Immature natural killer cell (primary cell): ENCODE measurements around the gene DCUN1D4. TPM values are rescaled to one million over a fixed set of nuclear protein-coding genes. Genes with fewer than 3 reads are reported as not detected.
"Not testable (repeated sequence)": the region's sequence is repeated elsewhere in the genome, so short reads cannot be mapped to it uniquely, and the experiment has no call there.

Source experiments
- DNase-seq, 3 donors: peaks; one replicate each; pipeline ENCODE4 v3.0.0; 2022; ENCODE audit warnings: mixed read lengths in 1 of 3
- H3K27ac Mint-ChIP-seq, 6 donors: one replicate each; pipeline ENCODE4 v1.8.0; 2020; ENCODE audit warnings: mixed read lengths in 6 of 6, mild to moderate bottlenecking in 5 of 6, inconsistent platforms in 4 of 6, moderate library complexity in 3 of 6
- H3K27me3 Mint-ChIP-seq, 3 donors: one replicate each; pipeline ENCODE4 v1.8.0; 2020 to 2021; ENCODE audit warnings: low read depth in 3 of 3, mild to moderate bottlenecking in 3 of 3, mixed read lengths in 3 of 3, moderate library complexity in 3 of 3, inconsistent platforms in 1 of 3
- H3K36me3 Mint-ChIP-seq, 3 donors: one replicate each; pipeline ENCODE4 v1.8.0; 2020; ENCODE audit warnings: mixed read lengths in 3 of 3, inconsistent platforms in 2 of 3, mild to moderate bottlenecking in 2 of 3
- H3K4me1 Mint-ChIP-seq, 2 donors: one replicate each; pipeline ENCODE4 v1.8.0; 2020; ENCODE audit warnings: inconsistent platforms in 2 of 2, mild to moderate bottlenecking in 2 of 2, mixed read lengths in 2 of 2, moderate library complexity in 1 of 2
- H3K4me3 Mint-ChIP-seq, 5 donors: one replicate each; pipeline ENCODE4 v1.8.0; 2020; ENCODE audit warnings: mild to moderate bottlenecking in 5 of 5, mixed read lengths in 5 of 5, inconsistent platforms in 3 of 5, moderate library complexity in 3 of 5
- H3K9me3 Mint-ChIP-seq, 6 donors: one replicate each; pipeline ENCODE4 v1.8.0; 2020; ENCODE audit warnings: mild to moderate bottlenecking in 6 of 6, mixed read lengths in 6 of 6, inconsistent platforms in 4 of 6, moderate library complexity in 3 of 6
- polyA plus RNA-seq, 3 donors: library from polyadenylated mRNA; unstranded; fragments of 300-500 nt; fragmentation: Illumina TruSeq; gene quantifications; one replicate each; pipeline ENCODE4 v1.2.3, GENCODE V29; 2021

The DCUN1D4 gene
- polyA plus RNA-seq, 3 donors from 2014 or later: 3.9 to 7.5 (median 6.7) TPM

DNA sequence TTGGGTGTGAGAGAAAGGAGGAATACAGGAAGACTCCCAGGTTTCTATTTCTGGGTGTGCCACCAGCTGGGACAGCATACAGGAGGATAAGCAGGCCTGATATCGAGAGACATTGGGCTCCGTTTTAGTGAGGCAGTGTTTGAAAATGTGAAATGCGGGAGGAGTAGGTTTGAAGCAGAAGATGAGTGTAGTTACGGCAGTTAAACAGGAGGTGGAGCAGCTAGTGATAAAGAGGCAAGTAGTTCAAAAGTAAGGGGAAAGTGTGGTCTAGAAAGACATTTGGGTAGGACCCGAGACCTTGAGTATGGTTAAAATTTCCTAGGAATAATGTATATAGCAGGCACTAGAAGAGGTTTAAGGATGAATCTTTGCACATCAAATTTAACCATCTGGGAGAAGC lies 42.4 kb downstream of the DCUN1D4 start:
- Mint-ChIP-seq H3K36me3 (peaks cover 33 to 50% (median 38%) of the 10 kb centered on the region in 3 donors), H3K4me3 (no peak overlapping the region)

DNA sequence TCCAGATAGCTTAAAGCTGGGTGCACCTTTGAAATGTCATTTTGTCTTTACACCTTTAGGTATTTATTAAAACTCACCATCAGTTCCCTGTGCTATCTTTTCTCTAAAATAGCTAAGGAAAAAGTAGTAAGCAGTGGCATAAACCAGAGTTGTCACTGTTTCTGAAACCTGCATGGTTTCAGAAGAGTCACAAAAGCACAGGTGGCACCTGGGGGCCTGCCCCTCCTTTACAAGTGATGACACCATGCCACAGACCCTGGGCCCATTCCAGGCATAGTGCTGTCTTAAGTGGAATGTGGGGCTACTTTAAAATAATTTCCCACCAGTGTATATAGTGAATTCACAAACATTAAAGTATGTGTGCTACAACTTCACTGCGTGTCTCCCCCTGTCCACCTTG lies 47.8 kb downstream of the DCUN1D4 start:
- Mint-ChIP-seq H3K27me3 (no peaks in the 10 kb centered on the region), H3K27ac (no peak overlapping the region), H3K4me3 (no peak overlapping the region), H3K4me1 (peaks cover 0 to 10% of the 10 kb centered on the region in 2 donors), H3K36me3 (peaks cover 23 to 49% (median 32%) of the 10 kb centered on the region in 3 donors), H3K9me3 (no peaks in the 10 kb centered on the region)
- DNase-seq: no peak

More for the DNA sequence above, 42.4 kb downstream of the DCUN1D4 start:
- H3K27ac Mint-ChIP-seq: peak overlapping the region in 2 of 6 donors; percentile 3 to 5
- peaks cover 7 to 12% of the 10 kb centered on the region in 2 donors for H3K4me1 Mint-ChIP-seq
- no peak for DNase-seq
- peaks cover 0 to 2% (median 0%) of the 10 kb centered on the region in 3 donors for H3K27me3 Mint-ChIP-seq
- H3K9me3 Mint-ChIP-seq: no peaks in the 10 kb centered on the region

DNA sequence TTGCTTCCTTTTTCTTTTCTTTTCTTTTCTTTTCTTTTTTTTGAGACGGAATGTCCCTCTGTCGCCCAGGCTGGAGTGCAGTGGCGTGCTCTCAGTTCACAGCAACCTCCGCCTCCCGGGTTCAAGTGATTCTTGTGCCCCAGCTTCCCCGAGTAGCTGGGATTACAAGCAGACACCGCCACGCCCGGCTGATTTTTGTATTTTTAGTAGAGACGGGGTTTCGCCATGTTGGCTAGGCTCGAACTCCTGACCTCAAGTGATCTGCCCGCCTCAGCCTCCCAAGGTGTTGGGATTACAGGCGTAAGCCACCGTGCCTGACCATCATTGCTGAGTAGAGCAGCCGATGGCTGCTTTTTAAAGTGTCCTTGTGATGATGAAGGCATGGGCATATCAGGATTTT lies 50.4 kb downstream of the DCUN1D4 start:
- not testable (repeated sequence) for H3K27ac Mint-ChIP-seq, H3K4me3 Mint-ChIP-seq, H3K27me3 Mint-ChIP-seq, H3K9me3 Mint-ChIP-seq, DNase-seq
- peaks cover 11 to 32% (median 17%) of the 10 kb centered on the region in 3 donors for H3K36me3 Mint-ChIP-seq
- peaks cover 0 to 15% of the 10 kb centered on the region in 2 donors for H3K4me1 Mint-ChIP-seq

DNA sequence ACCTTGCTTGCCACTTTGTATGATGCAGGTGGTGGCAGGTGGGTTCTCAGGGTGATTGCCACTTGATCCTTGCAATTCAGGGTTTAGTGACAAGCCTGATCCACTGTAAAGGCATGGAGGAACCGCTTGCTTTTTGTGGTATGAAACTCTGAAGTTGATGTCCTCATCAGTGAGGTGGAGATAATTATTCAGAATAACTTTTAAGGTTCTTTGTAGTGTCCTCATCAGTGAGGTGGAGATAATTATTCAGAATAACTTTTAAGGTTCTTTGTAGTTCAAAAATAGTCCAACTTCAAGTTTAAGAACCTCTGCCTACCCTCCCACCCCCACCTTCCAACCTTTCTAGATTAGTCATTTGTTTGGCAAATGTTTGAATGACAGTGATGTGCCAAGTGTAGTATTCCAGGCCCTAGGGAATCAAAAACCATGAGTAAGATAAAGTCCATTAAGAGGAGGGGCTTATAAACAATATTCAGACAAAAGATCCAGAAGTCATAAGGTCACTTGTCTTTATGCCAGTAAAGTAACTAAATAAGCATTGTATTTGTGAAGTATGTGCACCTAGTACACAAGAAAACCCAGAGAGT lies 51.2 kb downstream of the DCUN1D4 start:
- Mint-ChIP-seq H3K4me3 (no peak overlapping the region), H3K4me1 (peaks cover 0 to 15% of the 10 kb centered on the region in 2 donors), H3K36me3 (peaks cover 11 to 37% (median 17%) of the 10 kb centered on the region in 3 donors), H3K9me3 (no peaks in the 10 kb centered on the region), H3K27ac (peak overlapping the region in 1 of 6 donors; percentile 43), H3K27me3 (peaks cover 0 to 7% (median 1%) of the 10 kb centered on the region in 3 donors)
- no peak for DNase-seq

DNA sequence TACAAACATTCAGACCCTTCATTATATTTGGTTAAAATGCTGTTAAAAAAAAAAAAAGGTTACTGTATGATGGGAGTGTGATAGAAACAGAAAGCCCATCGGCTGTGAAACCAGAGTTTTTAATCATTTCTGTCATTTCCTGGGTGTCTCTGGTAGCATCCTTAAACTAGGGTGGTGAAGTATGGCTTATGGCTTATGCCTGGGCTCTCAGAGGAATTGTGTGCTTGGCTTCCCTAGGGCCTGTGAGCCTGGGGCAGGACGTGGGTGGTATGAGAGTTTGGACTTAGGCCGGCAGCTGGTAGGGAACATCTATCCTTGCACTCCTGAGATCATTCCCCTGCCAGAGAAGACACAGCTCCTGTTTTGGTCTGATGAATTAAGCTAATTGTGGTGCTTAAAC lies 52.2 kb downstream of the DCUN1D4 start:
- peaks cover 8 to 34% (median 15%) of the 10 kb centered on the region in 3 donors for H3K36me3 Mint-ChIP-seq
- peaks cover 0 to 15% of the 10 kb centered on the region in 2 donors for H3K4me1 Mint-ChIP-seq
- no peak for DNase-seq
- H3K4me3 Mint-ChIP-seq: no peak overlapping the region
- no peaks in the 10 kb centered on the region for H3K9me3 Mint-ChIP-seq
- peaks cover 0 to 7% (median 1%) of the 10 kb centered on the region in 3 donors for H3K27me3 Mint-ChIP-seq
- peak overlapping the region in 3 of 6 donors; percentile 31 to 57 (median 42) for H3K27ac Mint-ChIP-seq

DNA sequence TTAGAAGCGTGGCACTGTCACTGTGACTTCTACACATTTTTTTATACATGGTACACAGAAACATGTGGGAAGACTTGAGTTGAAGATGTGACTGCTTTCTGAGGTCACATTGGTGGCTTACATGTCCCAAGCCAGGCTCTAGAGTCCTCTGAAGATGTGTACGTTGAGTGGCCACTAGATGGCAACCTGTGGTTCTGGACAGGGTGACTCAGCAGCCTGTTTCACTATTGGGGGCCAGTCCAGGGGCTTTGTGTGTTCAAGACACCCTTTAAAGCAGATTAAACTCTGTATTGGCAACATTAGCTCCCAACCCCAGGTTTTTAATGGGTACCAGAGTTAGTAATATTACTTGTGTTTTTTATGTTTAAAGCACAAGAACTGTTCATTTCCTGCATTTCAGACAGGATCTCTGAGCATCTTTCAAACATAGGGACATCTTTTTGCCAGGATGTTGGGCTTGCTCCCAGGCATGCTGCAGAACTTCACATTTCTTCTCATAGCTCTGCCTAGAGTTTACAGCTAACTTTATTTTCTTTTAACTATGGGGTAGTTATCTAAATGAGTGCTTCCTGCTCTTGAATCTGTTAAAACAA lies 53.0 kb downstream of the DCUN1D4 start:
- Mint-ChIP-seq H3K27me3 (peaks cover 0 to 7% (median 1%) of the 10 kb centered on the region in 3 donors), H3K9me3 (no peaks in the 10 kb centered on the region), H3K4me1 (peaks cover 0 to 15% of the 10 kb centered on the region in 2 donors), H3K36me3 (peaks cover 9 to 30% (median 13%) of the 10 kb centered on the region in 3 donors), H3K4me3 (no peak overlapping the region), H3K27ac (peak overlapping the region in 2 of 6 donors; percentile 2 to 3)
- peak; percentile 21 to 47 (median 32) for DNase-seq

DNA sequence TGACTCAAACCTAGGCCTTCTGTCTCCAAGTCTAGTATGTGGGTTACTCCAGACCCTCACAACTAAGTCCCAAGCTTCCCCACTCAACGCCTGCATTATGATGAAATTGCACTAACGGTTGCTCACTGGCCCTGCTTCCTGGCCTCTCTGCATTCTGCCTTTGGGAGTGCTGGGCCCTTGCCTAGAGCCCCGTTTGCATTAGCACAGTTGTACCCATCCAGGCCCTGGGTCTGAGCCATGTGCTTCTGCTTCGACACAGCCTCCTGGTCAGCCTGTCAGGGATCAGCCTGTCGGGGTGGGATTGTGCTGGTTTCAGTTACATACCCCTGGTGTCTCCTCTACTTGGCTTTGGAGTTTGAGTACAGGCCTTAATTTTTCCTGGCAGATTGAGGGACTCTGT lies 58.4 kb downstream of the DCUN1D4 start:
- H3K27ac Mint-ChIP-seq: no peak overlapping the region
- H3K36me3 Mint-ChIP-seq: peaks cover 20 to 52% (median 26%) of the 10 kb centered on the region in 3 donors
- H3K4me3 Mint-ChIP-seq: no peak overlapping the region
- H3K4me1 Mint-ChIP-seq: peaks cover 9 to 10% of the 10 kb centered on the region in 2 donors
- no peak for DNase-seq
- peaks cover 0 to 5% (median 1%) of the 10 kb centered on the region in 3 donors for H3K27me3 Mint-ChIP-seq
- H3K9me3 Mint-ChIP-seq: no peaks in the 10 kb centered on the region

DNA sequence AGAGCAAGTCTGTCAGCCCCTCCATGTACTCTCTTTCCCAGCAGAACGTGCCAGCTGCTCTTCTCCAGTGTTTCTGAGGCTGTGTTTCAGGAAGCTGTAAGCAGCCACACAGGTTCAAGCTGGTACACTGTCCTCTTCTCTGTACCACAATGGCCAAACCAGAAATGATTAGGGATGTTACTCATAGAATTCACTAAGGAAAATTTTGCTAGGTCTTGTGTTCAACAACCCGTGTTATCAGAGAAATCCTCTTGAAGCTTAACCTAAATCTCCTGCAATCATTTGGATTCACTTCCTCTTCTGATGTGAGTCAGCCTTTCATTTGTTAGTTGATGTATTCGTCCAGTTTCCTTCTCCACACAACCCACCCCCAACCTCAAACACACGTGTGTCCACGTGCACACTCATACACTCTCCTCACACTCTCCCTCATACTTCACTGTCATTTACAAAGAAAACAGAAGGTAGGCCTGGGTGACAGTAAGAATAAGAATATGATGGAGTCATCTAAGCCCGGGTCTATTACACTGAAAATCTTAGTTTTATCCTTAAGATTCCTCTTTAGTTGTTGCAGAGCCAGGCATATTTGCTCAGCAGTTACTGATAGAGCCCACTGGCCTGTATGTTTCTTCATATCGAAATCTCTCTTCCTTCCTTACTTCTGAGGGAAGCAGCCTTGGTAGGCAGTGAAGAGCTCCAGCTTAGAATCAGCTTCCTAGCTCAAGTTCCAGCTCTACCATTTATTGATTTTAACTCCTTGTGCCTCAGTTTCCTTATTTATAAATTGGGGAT lies 63.4 kb downstream of the DCUN1D4 start:
- Mint-ChIP-seq H3K4me3 (no peak overlapping the region), H3K9me3 (no peaks in the 10 kb centered on the region), H3K4me1 (peaks cover 13 to 34% of the 10 kb centered on the region in 2 donors), H3K27ac (peak overlapping the region in 5 of 6 donors; percentile 1 to 47 (median 19)), H3K27me3 (no peaks in the 10 kb centered on the region), H3K36me3 (peaks cover 28 to 58% (median 38%) of the 10 kb centered on the region in 3 donors)
- DNase-seq: peak in 1 of 3 donors; percentile 2

DNA sequence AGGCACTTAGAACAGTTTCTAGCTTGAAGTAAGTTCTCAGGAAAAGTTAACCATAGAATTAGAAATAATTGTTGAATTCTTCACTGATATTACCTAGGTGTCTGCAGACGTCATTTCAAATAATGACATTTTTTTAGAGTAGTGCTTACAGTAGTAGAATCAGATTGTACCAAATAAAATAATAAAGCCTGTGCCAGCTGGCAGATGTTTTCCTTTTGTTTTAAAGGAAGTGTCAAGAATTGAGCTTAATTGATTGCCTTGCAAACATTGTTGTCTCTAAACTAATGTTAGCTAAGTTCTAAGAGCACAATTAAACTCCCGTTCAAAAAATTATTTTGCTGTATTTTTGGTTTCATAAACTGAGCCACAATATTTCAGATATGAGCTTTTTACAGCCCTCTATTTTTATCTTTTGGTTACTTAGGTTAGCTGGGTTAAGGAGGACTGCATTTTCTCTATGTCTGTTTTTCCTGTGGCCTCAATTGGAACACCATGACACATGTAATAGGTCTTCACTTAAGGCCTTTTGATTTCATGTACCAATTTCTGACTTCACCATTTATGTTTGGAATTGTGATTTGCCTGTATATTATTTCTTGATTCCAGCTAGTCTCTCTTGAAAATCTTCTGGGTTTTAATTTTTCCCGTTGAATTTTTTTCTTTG lies 64.2 kb downstream of the DCUN1D4 start:
- H3K4me1 Mint-ChIP-seq: peaks cover 13 to 34% of the 10 kb centered on the region in 2 donors
- H3K36me3 Mint-ChIP-seq: peaks cover 28 to 52% (median 40%) of the 10 kb centered on the region in 3 donors
- H3K27me3 Mint-ChIP-seq: no peaks in the 10 kb centered on the region
- DNase-seq: no peak
- H3K9me3 Mint-ChIP-seq: no peaks in the 10 kb centered on the region
- H3K27ac Mint-ChIP-seq: no peak overlapping the region
- no peak overlapping the region for H3K4me3 Mint-ChIP-seq

DNA sequence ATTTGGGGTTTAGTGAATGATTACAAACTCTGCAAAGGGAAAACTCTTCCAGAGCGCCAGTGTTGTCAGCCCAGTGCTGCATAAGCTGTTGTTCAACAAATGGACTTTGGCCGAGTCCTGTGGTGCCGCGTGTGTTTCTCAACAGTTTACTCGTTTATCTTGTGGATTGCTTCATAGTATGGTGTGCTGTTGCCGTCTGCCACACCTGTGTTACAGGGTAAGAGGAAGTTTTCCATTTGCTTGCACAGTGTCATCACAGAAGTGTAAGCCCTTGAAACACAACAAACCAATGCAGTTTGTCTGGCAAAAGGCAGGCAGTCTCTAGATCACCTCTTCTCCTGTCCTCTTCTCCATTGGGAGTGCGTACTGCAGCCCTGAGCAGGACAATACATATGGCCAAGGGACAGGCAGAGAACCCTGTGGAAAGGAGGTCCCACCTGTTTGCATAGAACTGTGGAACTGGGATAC lies 66.3 kb downstream of the DCUN1D4 start:
- no peak for DNase-seq
- H3K27ac Mint-ChIP-seq: no peak overlapping the region
- H3K9me3 Mint-ChIP-seq: no peaks in the 10 kb centered on the region
- no peak overlapping the region for H3K4me3 Mint-ChIP-seq
- H3K4me1 Mint-ChIP-seq: peaks cover 13 to 34% of the 10 kb centered on the region in 2 donors
- no peaks in the 10 kb centered on the region for H3K27me3 Mint-ChIP-seq
- H3K36me3 Mint-ChIP-seq: peaks cover 38 to 56% (median 52%) of the 10 kb centered on the region in 3 donors

DNA sequence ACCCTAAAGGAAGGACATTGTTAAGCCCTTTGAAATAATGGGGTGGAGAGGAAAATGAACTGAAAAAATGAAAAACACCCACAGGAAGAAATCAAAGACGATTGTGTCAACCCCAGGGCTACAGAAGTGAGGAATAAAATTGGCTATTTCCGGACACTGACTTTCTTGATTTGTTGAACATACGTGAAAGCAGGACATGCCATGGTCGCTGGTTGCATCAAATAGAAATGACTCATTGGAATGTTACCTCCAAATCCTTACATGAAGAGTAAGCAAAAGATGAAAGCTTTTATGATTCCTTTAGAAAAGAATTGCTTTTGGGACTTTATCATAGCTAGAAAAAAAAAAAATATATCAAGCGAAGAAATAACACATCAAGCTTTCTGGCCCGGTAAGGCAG lies 75.3 kb downstream of the DCUN1D4 start:
- Mint-ChIP-seq H3K4me1 (no peaks in the 10 kb centered on the region), H3K36me3 (peaks cover 32 to 41% (median 41%) of the 10 kb centered on the region in 3 donors), H3K9me3 (no peaks in the 10 kb centered on the region), H3K27me3 (peaks cover 0 to 5% (median 2%) of the 10 kb centered on the region in 3 donors), H3K4me3 (no peak overlapping the region), H3K27ac (no peak overlapping the region)
- no peak for DNase-seq

DNA sequence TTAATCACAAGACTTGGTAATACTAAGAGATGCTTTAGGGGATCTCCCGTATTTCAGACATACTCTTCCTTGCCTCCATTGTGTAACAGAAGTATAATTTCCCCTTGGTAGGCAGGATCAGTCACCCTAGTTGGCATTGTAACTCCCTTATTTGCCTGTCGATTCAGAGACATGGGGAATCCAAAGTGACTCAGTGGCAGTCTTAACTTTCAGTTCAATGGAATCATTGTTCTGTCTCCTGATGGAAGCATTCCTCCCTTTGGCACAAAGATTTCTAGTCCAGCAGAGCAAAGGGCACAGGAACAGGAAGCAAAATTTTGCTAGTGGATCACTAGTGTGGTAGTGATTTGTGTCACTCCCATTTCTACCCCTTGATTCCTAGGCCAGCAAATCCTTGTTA lies 80.4 kb downstream of the DCUN1D4 start:
- Mint-ChIP-seq H3K4me1 (no peaks in the 10 kb centered on the region), H3K27ac (no peak overlapping the region), H3K36me3 (peaks cover 0 to 6% (median 3%) of the 10 kb centered on the region in 3 donors), H3K9me3 (peaks cover 0 to 6% (median 0%) of the 10 kb centered on the region in 6 donors), H3K27me3 (peaks cover 0 to 2% (median 0%) of the 10 kb centered on the region in 3 donors), H3K4me3 (no peak overlapping the region)
- DNase-seq: no peak

DNA sequence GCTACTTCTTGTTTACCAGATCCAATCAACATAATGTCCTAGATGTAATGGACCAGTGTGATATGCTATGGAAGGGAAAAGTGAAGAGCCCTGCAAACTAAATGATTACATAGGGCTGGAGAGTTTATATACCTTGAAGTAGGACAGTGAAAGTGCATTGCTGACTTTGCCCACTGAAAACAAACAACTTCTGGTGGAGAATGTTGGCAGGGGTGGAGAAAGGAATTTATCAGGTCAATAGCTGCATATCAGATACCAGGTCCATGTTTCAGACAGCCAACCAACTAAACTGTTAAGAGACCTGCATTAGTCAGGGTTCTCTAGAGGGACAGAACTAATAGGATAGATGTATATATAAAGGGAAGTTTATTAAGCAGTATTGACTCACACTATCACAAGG lies 82.4 kb downstream of the DCUN1D4 start:
- H3K27me3 Mint-ChIP-seq: no peaks in the 10 kb centered on the region
- H3K36me3 Mint-ChIP-seq: peaks cover 0 to 3% (median 0%) of the 10 kb centered on the region in 3 donors
- no peak for DNase-seq
- no peaks in the 10 kb centered on the region for H3K4me1 Mint-ChIP-seq
- H3K9me3 Mint-ChIP-seq: peaks cover 0 to 6% (median 0%) of the 10 kb centered on the region in 6 donors
- H3K27ac Mint-ChIP-seq: no peak overlapping the region
- H3K4me3 Mint-ChIP-seq: no peak overlapping the region
